ENCODE data around the gene HIGD2A.

DNA sequence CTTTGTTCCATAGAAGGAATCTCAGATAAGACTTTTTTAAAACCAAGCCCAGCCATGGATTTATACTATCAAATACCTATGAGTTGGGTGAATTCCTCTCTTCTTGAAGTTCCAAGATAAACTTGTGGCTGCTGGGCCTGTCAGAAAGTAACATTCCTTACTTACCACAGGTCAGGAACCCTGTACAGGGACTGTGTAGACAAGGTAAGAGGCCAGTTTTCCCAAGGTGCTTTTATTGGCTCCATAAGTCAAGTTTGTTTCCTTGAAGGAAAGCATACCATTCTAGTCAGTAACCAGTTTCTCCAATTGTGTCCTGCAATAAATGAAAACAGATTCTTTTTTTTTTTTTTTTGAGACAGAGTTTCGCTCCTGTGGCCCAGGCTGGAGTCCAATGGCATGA is 36.6 kb downstream of the HIGD2A start:
- TF ChIP-seq EZH2 (IDR thresholded peaks at IDR 0.05) (no peak), POLR2AphosphoS5 (IDR thresholded peaks at IDR 0.05; ENCODE audit: borderline replicate concordance, low read depth, low read length) (no peak)
